H1 (cell line): ENCODE measurements around the gene STX8.

Experiments
- CTCF ChIP-seq, 3 experiments: IDR thresholded peaks; 1 replicate in 2 of 3; 2 replicates in 1 of 3; pipeline versions ENCODE4 v1.5.1 to v1.6.1; 2011; ENCODE audit warnings: low read length in 3 of 3, mild to moderate bottlenecking in 3 of 3, inconsistent platforms in 2 of 3, low read depth in 1 of 3, moderate library complexity in 1 of 3; ENCODE audit not compliant: insufficient read depth in 1 of 3; ENCODE audit errors: control extremely low read depth in 1 of 3
- MAFK ChIP-seq: IDR thresholded peaks from 2 replicates; pipeline ENCODE4 v1.6.1; 2012; ENCODE audit warnings: low read depth, mild to moderate bottlenecking, improper control_type of control experiment, low read length
- MAX ChIP-seq: IDR thresholded peaks from 2 replicates; pipeline ENCODE4 v1.6.1; 2012; ENCODE audit warnings: inconsistent platforms
- POLR2A ChIP-seq, 2 experiments: IDR thresholded peaks; 1 replicate in 1 of 2; 2 replicates in 1 of 2; pipeline ENCODE4 v1.6.1; 2011; ENCODE audit warnings: low read depth in 2 of 2, low read length in 2 of 2, mild to moderate bottlenecking in 2 of 2; ENCODE audit errors: control extremely low read depth in 1 of 2
- TEAD4 ChIP-seq: IDR thresholded peaks from 2 replicates; pipeline ENCODE4 v1.6.1; 2012; ENCODE audit warnings: low read depth, low read length, inconsistent platforms, mixed read lengths

- TF ChIP-seq MAX, result no peak
- TF ChIP-seq CTCF (IDR thresholded peaks at IDR 0.05; ENCODE audit: control extremely low read depth in 1 of 3, insufficient read depth in 1 of 3, low read depth in 1 of 3, low read length in 3 of 3), result no peak
- no peak for TF ChIP-seq MAFK
- no peak for TF ChIP-seq POLR2A (IDR thresholded peaks at IDR 0.05; ENCODE audit: control extremely low read depth in 1 of 2, low read depth in 2 of 2, low read length in 2 of 2)
- TF ChIP-seq TEAD4, result no peak
These were observed 347.0 kb downstream of the STX8 start for GRCh38 chr17:9228408-9229159.
